IPS DF 6.9 (cell line): ENCODE data around the gene PRKCD.

Source experiments
- DNase-seq: peaks from one replicate; pipeline ENCODE4 v3.0.0-alpha.2; 2013; ENCODE audit warnings: low read depth, low spot score
- H3K27ac ChIP-seq: one replicate; pipeline ENCODE4 v1.5.1; 2013; ENCODE audit warnings: low read length, control low read depth
- H3K27me3 ChIP-seq: 2 replicates; pipeline ENCODE4 v1.6.1; 2013; ENCODE audit warnings: mild to moderate bottlenecking, low read length; ENCODE audit not compliant: control insufficient read depth, insufficient read depth
- H3K36me3 ChIP-seq: 2 replicates; pipeline ENCODE4 v1.6.1; 2013; ENCODE audit warnings: low read length; ENCODE audit not compliant: control insufficient read depth, insufficient read depth
- H3K4me1 ChIP-seq: 2 replicates; pipeline ENCODE4 v1.6.1; 2013; ENCODE audit warnings: low read length; ENCODE audit not compliant: control insufficient read depth, insufficient read depth
- H3K4me3 ChIP-seq: 2 replicates; pipeline ENCODE4 v1.5.1; 2013; ENCODE audit warnings: mild to moderate bottlenecking, low read length
- H3K9me3 ChIP-seq: 2 replicates; pipeline ENCODE4 v1.6.1; 2013; ENCODE audit warnings: low read length, inconsistent platforms; ENCODE audit not compliant: control insufficient read depth, insufficient read depth
- WGBS: extraction: QIAGEN DNeasy Blood & Tissue Kit; methylation state at CpG from one replicate; pipeline ENCODE4 v1.1.7; 2013; ENCODE audit warnings: mixed read lengths, missing lambda C conversion rate; ENCODE audit not compliant: insufficient read length, insufficient coverage; 5-methylcytosine and 5-hydroxymethylcytosine counted together

PRKCD gene

DNA sequence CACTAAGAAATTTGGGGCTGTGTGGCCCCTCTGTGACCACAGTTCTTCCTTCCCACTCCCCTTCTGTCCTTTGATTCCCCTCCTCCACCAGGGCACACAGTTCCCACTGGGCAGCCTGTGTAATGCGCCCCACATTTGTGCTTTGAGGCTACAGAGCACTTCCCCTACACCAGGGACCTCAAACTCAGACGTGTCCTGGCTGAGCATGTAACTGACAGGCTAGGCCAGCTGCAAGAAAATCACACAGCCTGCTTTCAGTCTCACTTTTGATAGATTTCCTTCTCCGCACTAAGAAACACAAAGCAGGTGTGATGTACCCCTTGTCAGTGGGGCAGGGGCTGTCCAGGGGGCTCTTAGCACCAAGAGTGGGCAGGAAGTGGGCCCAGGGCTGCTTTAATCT, 29.6 kb downstream of the PRKCD start:
- H3K36me3 ChIP-seq = 0 out of 2 replicates have a peak, but pooled peaks cover 3% of the 10 kb centered on the region

DNA sequence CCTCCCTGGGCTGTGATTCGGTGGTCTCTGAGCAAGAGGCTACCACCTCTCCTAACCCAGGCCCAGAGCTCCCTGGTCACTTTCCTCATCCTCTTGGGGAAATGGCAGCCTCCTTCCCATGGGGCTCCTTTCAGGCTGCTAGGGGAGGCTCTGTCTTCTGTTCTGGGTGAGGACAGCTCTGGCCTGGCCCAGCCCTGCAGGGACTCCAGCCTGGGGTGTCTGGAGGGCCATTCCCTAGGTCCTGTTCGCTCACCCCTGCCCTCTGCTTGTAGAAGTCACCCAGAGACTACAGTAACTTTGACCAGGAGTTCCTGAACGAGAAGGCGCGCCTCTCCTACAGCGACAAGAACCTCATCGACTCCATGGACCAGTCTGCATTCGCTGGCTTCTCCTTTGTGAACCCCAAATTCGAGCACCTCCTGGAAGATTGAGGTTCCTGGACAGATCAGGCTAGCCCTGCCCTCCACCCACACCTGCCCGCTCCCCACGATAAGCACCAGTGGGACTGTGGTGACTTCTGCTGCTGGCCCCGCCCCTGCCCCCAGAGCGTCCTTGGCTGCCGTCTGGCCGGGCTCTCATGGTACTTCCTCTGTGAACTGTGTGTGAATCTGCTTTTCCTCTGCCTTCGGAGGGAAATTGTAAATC, 30.9 kb downstream of the PRKCD start:
- no peaks in the 10 kb centered on the region for H3K27me3 ChIP-seq
- no peak overlapping the region for H3K4me3 ChIP-seq
- no peak for DNase-seq
- H3K27ac ChIP-seq = no peak overlapping the region
- no peaks in the 10 kb centered on the region for H3K36me3 ChIP-seq
- H3K4me1 ChIP-seq = peaks cover 4% of the 10 kb centered on the region; the same call in 1 of the 2 replicates
- no peaks in the 10 kb centered on the region for H3K9me3 ChIP-seq
- no CpG with 5 or more reads among the region's 16 CpGs for WGBS

More for the DNA sequence above, 29.6 kb downstream of the PRKCD start:
- Histone ChIP-seq H3K9me3 (no peaks in the 10 kb centered on the region), H3K4me1 (peaks cover 2% of the 10 kb centered on the region; the same call in 1 of the 2 replicates), H3K27ac (no peak overlapping the region), H3K4me3 (no peak overlapping the region), H3K27me3 (no peaks in the 10 kb centered on the region)
- no peak for DNase-seq
- WGBS = no CpG with 5 or more reads among the region's 3 CpGs

DNA sequence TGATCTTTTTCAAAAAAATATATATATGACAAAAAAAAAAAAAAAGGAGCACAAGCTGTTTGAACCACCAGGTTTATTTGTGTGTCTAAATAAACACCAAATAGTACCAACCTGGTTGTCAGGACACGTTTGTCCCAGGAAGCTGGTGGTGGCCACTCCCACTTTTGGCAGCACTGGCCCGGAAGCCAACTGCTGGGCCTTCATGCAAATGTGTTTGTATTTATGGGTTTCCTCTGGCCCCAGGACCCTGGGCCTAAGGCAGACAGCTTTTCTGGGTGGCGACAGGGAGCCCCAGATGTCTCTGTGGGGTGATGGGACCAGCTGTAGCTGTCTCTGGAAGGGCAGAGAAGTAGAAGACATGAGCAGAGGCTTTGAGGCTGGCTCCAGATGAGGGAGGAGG, 31.6 kb downstream of the PRKCD start:
- H3K36me3 ChIP-seq = no peaks in the 10 kb centered on the region
- H3K4me1 ChIP-seq = peaks cover 4% of the 10 kb centered on the region; the same call in 1 of the 2 replicates
- H3K9me3 ChIP-seq = no peaks in the 10 kb centered on the region
- H3K27ac ChIP-seq = no peak overlapping the region
- WGBS = no CpG with 5 or more reads among the region's 3 CpGs
- H3K4me3 ChIP-seq = no peak overlapping the region
- no peak for DNase-seq
- H3K27me3 ChIP-seq = no peaks in the 10 kb centered on the region

DNA sequence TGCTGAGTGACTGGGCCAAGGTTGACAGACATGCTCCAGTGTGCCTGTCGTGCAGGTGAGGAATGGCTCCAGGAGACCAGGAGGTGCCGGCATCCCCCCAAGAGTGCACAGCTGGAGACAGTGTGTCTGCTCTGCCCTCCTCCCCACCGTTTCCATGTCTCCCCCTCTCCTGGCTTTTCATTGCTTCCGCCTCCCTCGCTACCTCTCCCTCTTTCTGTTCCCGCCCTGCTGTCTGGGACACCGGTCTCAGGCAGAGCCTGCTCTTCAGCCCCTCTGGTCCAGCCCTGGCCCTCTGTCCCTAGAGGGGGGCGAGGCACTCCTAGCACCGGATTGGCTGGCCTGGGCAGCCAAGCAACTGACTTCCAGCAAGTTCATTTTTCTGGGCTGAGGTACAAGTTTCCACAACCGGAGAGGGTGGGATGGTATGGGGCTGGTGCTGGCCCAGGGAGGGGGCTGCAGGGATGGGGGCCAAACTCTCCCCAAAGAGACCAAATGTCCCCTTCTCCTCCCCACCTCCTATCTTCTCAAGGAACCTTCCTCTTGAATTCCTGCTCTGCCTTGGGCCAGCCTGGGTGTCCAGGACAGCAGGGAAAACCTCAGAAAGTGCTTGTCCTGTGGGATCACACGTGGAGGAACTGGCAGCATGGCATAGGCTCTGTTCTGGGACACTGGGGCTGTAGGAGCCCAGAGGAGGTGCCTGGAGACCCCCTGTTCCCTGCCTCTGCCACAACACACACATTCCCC, 32.6 kb downstream of the PRKCD start:
- H3K9me3 ChIP-seq = no peaks in the 10 kb centered on the region
- H3K27ac ChIP-seq = no peak overlapping the region
- H3K27me3 ChIP-seq = no peaks in the 10 kb centered on the region
- no CpG with 5 or more reads among the region's 11 CpGs for WGBS
- no peaks in the 10 kb centered on the region for H3K36me3 ChIP-seq
- peaks cover 4% of the 10 kb centered on the region; the same call in 1 of the 2 replicates for H3K4me1 ChIP-seq
- no peak overlapping the region for H3K4me3 ChIP-seq
- no peak for DNase-seq

DNA sequence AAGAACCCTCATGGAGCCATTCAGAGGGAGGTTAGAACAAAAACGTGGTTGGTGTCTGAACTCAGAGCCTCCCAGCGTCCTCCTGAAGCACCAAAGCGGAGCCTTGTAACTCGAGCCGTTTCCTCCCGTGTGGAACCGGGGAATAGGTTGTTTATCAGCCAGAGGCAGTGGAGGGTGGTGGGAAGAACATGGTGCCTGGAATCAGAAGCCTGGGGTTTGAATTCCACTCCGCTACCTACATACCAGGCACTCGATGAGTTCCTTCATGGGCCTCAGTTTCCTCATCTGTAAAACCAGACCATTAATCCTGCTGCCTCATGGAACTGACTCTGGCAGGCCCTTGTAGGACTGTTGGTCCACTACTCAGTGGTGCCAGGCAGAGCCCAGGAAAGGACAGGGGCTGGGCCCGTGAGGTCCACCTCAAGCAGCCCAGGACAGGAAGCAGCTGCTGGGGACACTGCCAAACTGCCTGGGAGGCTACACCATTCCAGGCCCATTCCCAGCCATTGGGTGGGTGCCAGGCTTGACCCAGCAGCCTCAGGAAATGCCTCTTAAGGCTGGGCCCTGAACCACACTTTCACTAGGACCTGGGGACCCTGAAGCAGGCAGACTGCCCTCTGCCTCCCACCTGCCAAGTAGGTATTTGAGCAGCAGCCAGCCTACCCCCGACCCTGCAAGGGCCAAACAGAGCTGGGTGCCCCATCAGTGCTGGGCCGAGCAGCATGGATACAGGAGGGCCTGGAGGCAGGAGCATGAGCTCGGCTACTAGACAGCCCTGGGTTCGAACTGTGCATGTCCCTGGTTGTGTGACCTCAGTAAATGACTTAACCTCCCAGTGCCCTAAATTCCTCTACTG, 33.4 kb downstream of the PRKCD start:
- no peaks in the 10 kb centered on the region for H3K36me3 ChIP-seq
- DNase-seq = no peak
- peaks cover 4% of the 10 kb centered on the region; the same call in 1 of the 2 replicates for H3K4me1 ChIP-seq
- no CpG with 5 or more reads among the region's 14 CpGs for WGBS
- no peak overlapping the region for H3K4me3 ChIP-seq
- no peaks in the 10 kb centered on the region for H3K27me3 ChIP-seq
- no peak overlapping the region for H3K27ac ChIP-seq
- H3K9me3 ChIP-seq = no peaks in the 10 kb centered on the region

DNA sequence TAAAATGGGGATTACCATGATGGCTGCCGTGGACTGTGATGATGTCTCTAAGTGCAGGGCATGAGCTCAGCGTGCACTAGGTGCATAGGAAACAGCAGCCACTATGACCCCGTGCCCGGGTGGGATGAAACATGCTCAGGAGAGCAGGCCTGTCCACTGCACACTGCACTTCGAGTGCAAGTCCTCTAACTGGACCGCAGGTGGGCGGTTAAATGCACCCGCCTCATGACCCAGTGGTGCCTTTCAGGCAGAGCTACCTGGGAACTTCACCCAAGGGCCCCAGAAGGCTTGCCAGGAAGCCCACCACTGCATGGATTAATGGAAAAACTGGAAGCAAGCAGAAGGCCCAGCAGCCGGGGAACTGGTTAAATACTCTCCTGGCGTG, 34.0 kb downstream of the PRKCD start:
- H3K4me3 ChIP-seq = no peak overlapping the region
- no peak for DNase-seq
- no peaks in the 10 kb centered on the region for H3K27me3 ChIP-seq
- no peak overlapping the region for H3K27ac ChIP-seq
- no peaks in the 10 kb centered on the region for H3K9me3 ChIP-seq
- no CpG with 5 or more reads among the region's 10 CpGs for WGBS
- peaks cover 4% of the 10 kb centered on the region; the same call in 1 of the 2 replicates for H3K4me1 ChIP-seq
- H3K36me3 ChIP-seq = no peaks in the 10 kb centered on the region

DNA sequence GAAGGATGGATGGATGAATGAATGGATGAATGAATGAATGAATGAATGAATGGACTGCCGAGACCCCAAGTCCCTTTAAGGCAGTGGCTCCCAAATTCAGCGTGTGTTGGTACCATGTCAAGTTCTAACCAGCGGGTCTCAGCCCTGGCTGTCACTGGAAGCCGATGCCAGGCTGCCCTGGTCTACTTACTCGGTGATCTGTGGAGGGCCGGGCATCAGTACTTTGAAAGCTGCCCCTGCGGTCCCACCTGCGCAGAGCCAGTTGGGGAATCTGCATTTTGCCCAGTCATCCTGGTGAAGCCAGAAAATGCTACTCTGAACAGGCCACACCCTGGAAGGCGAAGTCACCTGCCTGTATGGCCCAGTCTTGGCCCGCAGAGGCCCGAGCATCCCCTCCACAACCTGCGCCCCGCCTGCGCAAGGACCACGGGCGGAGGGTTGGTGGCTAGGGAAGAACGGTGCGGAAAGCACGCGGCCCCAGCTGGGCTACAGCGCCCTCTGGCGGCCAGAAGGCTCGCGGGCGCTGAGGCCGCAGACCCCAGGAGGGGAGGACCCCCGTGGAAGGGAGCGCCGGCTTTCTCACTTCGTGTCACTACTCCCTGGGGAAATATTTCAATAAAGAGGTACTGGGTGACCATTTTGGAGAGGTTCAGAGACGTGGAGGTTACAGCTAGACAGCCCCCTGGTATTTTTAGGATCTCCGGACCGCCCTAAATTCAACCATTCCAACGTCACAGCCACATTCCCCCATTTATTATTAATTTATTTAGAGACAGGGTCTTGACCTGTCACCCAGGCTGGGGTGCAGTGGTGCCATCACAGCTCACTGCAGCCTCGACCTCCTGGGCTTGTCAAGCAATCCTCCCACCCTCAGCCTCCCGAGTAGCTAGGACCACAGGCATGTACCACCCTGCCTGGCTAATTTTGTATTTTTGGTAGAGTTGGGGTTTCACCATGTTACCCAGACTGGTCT, 34.9 kb downstream of the PRKCD start:
- Histone ChIP-seq H3K36me3 (no peaks in the 10 kb centered on the region), H3K4me3 (no peak overlapping the region), H3K27ac (no peak overlapping the region), H3K9me3 (no peaks in the 10 kb centered on the region), H3K4me1 (peaks cover 4% of the 10 kb centered on the region; the same call in 1 of the 2 replicates), H3K27me3 (no peaks in the 10 kb centered on the region)
- no CpG with 5 or more reads among the region's 36 CpGs for WGBS
- peak; percentile 58 for DNase-seq

DNA sequence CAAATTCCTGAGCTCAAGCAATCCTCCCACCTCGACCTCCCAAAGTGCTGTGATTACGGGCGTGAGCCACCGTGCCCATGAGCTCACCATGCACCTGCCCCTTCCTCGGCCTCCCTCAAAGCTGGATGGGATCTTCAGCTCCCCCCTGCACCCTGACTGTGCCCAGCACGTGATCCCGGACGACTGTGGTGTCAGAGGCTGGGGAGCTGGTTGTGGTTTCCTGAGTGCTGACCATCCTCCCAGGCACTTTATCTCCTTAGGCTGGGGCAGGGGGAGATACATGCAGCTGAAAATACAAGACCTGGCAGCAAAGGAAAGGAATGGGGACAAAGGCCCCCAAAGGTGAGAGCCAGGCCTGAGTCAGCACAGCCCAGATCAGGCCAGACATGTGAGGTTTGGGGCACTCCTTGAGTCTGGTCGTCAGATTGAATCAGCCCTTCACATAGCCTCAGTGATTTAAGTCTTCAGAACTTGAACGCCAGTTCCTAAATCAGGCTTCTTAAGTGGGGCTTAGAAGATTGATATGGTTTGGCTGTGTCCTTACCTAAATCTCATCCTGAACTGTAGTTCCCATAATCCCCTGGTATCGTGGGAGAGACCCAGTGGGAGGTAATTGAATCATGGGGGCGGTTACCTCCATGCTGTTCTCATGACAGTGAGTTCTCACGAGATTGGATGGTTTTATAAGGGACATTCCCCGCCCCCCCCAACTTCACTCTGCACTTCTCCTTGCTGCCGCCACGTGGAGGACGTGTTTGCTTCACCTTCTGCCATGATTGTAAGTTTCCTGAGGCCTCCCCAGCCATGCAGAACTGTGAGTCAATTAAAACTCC, 35.8 kb downstream of the PRKCD start:
- H3K36me3 ChIP-seq = no peaks in the 10 kb centered on the region
- no peaks in the 10 kb centered on the region for H3K9me3 ChIP-seq
- no peaks in the 10 kb centered on the region for H3K27me3 ChIP-seq
- peaks cover 4% of the 10 kb centered on the region; the same call in 1 of the 2 replicates for H3K4me1 ChIP-seq
- DNase-seq = no peak
- no peak overlapping the region for H3K27ac ChIP-seq
- WGBS = no CpG with 5 or more reads among the region's 17 CpGs
- no peak overlapping the region for H3K4me3 ChIP-seq
